Activated effector memory CD4-positive, alpha-beta T cell treated with Interleukin-2 at 50 U/mL for 16 hours (primary cell): ENCODE measurements around the gene CEP83.

ENCODE experiments used
- DNase-seq: peaks from one replicate; pipeline ENCODE4 v3.0.0-alpha.2; 2020

The CEP83 gene

GRCh38 chr12:94266796-94267536, 192.7 kb downstream of the CEP83 start:
- no peak for DNase-seq

- no peak for DNase-seq
These were observed 193.5 kb downstream of the CEP83 start for GRCh38 chr12:94265966-94266745.

- DNase-seq: no peak
These were observed 194.1 kb downstream of the CEP83 start for GRCh38 chr12:94265539-94265938.

GRCh38 chr12:94264736-94265485, 194.8 kb downstream of the CEP83 start:
- no peak for DNase-seq

GRCh38 chr12:94263905-94264561, 195.6 kb downstream of the CEP83 start:
- no peak for DNase-seq

- DNase-seq: peak; percentile 27
These were observed 196.5 kb downstream of the CEP83 start for GRCh38 chr12:94263011-94263811.

GRCh38 chr12:94262228-94263010, 197.2 kb downstream of the CEP83 start:
- DNase-seq: peak; percentile 63

GRCh38 chr12:94261786-94262185, 197.9 kb downstream of the CEP83 start:
- DNase-seq: no peak

- no peak for DNase-seq
These were observed 198.5 kb downstream of the CEP83 start for GRCh38 chr12:94261119-94261518.

- no peak for DNase-seq
These were observed 198.9 kb downstream of the CEP83 start for GRCh38 chr12:94260717-94261116.

- DNase-seq: no peak
These were observed 199.7 kb downstream of the CEP83 start for GRCh38 chr12:94260017-94260416.

GRCh38 chr12:94258593-94258992, 201.1 kb downstream of the CEP83 start:
- DNase-seq: no peak
